ENCODE results near the gene SLC2A9. TPM values are rescaled to one million over a fixed set of nuclear protein-coding genes. Genes with fewer than 3 reads are reported as not detected.

The SLC2A9 gene
- total and polyA plus RNA-seq, 2 of the 4 experiments (the other 2 are of a cell fraction), result 0.72 to 2.1 TPM

DNA sequence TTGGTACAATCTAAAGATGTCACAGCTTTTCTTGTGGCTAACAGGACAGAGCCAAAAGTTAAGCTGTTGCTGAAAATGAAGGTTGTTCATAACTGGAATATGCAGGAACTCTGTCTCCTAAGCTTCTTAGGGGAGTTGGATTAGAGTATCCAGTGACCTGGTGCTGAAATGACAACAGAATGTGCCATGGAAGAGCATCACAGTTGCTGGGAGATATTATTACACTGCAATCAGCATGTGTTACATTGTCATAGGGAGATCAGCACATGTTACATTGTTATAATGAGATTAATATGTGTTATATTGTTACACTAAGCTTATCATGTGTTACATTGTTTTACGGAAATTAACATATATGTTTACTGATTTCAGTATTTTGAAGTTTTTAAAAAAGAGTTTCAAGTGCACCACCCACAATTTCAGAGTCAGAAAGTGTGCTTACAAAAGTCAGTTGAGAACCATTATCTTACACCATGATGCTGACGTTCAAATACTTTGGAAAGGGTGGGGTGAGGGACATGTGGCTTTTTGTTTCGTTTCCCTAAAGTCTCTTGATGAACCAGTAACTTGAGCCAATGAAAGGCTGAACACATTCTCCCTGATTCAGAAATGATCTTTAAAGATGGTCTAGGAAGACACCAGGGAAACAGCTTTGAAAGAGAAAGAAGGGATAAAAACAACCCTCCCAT lies 126.5 kb downstream of the SLC2A9 start:
- H3K14ac ChIP-seq (replicated peaks; ENCODE audit: low read depth, low read length), result no peak overlapping the region
- H3K23ac ChIP-seq (ENCODE audit: low read depth, low read length), result no peak overlapping the region
- no peak for DNase-seq
- in situ Hi-C loops (cut with MboI; ENCODE audit: low sequenced_read_pairs) (no loop called here), intact Hi-C loops (cut with micrococcal nuclease) (loop anchor here (10.0 kb wide), 1 partner anchor 130 kb away; no protein-coding TSS in a partner anchor), dilution Hi-C loops (cut with HindIII; ENCODE audit: low sequenced_read_pairs, unreplicated experiment) (no loop called here)
- no peaks in the 10 kb centered on the region for H4K20me1 ChIP-seq (ENCODE audit: insufficient read depth, low read length)
- no peak overlapping the region for H2BK15ac ChIP-seq (ENCODE audit: low read depth, low read length)
- WGBS, 2 experiments (ENCODE audit: extremely low coverage in 2 of 2, insufficient read length in 1 of 2), result no CpG with 5 or more reads among the region's 3 CpGs
- no peak overlapping the region for H4K8ac ChIP-seq (ENCODE audit: low read depth in 2 of 2, low read length in 2 of 2)
- no peak overlapping the region for H4K91ac ChIP-seq (ENCODE audit: insufficient read depth, low read depth, low read length)
- H2AK9ac ChIP-seq (replicated peaks; ENCODE audit: low read depth, low read length, poor library complexity), result no peak overlapping the region
- H3K79me1 ChIP-seq (ENCODE audit: low read depth in 1 of 2, low read length in 2 of 2), result no peaks in the 10 kb centered on the region
- ChIA-PET POLR2A (ENCODE audit: unreplicated experiment) (no interaction called here), CTCF (no interaction called here)
- H3K56ac ChIP-seq (ENCODE audit: extremely low read depth, insufficient read depth, low read length), result no peak overlapping the region
- no peak overlapping the region for H3K4ac ChIP-seq (ENCODE audit: low read depth, low read length)
- H3K9me1 ChIP-seq (ENCODE audit: insufficient read depth, low read length), result no peaks in the 10 kb centered on the region
- no peak overlapping the region for H2AFZ ChIP-seq (replicated peaks; ENCODE audit: low read length, poor library complexity)
- no peaks in the 10 kb centered on the region for H3K4me1 ChIP-seq (ENCODE audit: control insufficient read depth, insufficient read depth, low read length)
- H3K36me3 ChIP-seq (ENCODE audit: control insufficient read depth, insufficient read depth, low read length), result no peaks in the 10 kb centered on the region
- H2BK20ac ChIP-seq (ENCODE audit: low read depth, low read length), result no peak overlapping the region
- H2BK5ac ChIP-seq (ENCODE audit: low read depth, low read length, poor library complexity, severe bottlenecking), result no peak overlapping the region
- H3K4me2 ChIP-seq (ENCODE audit: low read depth, low read length), result no peak overlapping the region
- ATAC-seq (ENCODE audit: low read depth), result no peak
- no peak overlapping the region for H2AK5ac ChIP-seq (ENCODE audit: low read depth, low read length)
- no peak overlapping the region for H3K4me3 ChIP-seq (ENCODE audit: insufficient read depth, low read depth, low read length)
- no peak overlapping the region for H3K18ac ChIP-seq (ENCODE audit: low read depth, low read length)
- BruUV-seq (replicated peaks), result no TSS peak
- no peaks in the 10 kb centered on the region for H3K9me3 ChIP-seq (ENCODE audit: control insufficient read depth, insufficient read depth, low read length)
- H3K27me3 ChIP-seq (ENCODE audit: control insufficient read depth, insufficient read depth, low read length), result no peaks in the 10 kb centered on the region; the same call in 1 of the 2 replicates
- no peak overlapping the region for H2BK120ac ChIP-seq (ENCODE audit: low read depth, low read length)
- no peak overlapping the region for H4K5ac ChIP-seq (ENCODE audit: low read depth, low read length)
- TF ChIP-seq RAD21 (IDR thresholded peaks at IDR 0.05; ENCODE audit: low read length), result no peak
- no peak for TF ChIP-seq USF2 (IDR thresholded peaks at IDR 0.05; ENCODE audit: low read depth, low read length)
- no peak for TF ChIP-seq MAFK (IDR thresholded peaks at IDR 0.05; ENCODE audit: low read depth, low read length)
- no peak for TF ChIP-seq BHLHE40 (IDR thresholded peaks at IDR 0.05; ENCODE audit: low read depth, low read length)
- TF ChIP-seq POLR2A (IDR thresholded peaks at IDR 0.05; ENCODE audit: low read depth, low read length), result no peak
- no peak for TF ChIP-seq RCOR1 (IDR thresholded peaks at IDR 0.05; ENCODE audit: insufficient replicate concordance, low read length)
- TF ChIP-seq SMC3 (IDR thresholded peaks at IDR 0.05; ENCODE audit: low read depth, low read length), result no peak
- no peak for TF ChIP-seq RFX5 (IDR thresholded peaks at IDR 0.05; ENCODE audit: low read depth, low read length)
- TF ChIP-seq, protein P1, sequence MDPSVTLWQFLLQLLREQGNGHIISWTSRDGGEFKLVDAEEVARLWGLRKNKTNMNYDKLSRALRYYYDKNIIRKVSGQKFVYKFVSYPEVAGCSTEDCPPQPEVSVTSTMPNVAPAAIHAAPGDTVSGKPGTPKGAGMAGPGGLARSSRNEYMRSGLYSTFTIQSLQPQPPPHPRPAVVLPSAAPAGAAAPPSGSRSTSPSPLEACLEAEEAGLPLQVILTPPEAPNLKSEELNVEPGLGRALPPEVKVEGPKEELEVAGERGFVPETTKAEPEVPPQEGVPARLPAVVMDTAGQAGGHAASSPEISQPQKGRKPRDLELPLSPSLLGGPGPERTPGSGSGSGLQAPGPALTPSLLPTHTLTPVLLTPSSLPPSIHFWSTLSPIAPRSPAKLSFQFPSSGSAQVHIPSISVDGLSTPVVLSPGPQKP (IDR thresholded peaks at IDR 0.05; ENCODE audit: borderline replicate concordance, low read depth, low read length), result no peak
- TF ChIP-seq FOS (IDR thresholded peaks at IDR 0.05; ENCODE audit: low read depth, low read length), result no peak
- no peak for TF ChIP-seq NFE2L2 (IDR thresholded peaks at IDR 0.05; ENCODE audit: low read depth, low read length)
- TF ChIP-seq CEBPB (IDR thresholded peaks at IDR 0.05; ENCODE audit: low read depth, low read length), result no peak
- TF ChIP-seq MXI1 (IDR thresholded peaks at IDR 0.05; ENCODE audit: borderline replicate concordance, low read depth, low read length), result no peak
- TF ChIP-seq CHD1 (IDR thresholded peaks at IDR 0.05; ENCODE audit: low read depth, low read length), result no peak
- TF ChIP-seq, protein P2, sequence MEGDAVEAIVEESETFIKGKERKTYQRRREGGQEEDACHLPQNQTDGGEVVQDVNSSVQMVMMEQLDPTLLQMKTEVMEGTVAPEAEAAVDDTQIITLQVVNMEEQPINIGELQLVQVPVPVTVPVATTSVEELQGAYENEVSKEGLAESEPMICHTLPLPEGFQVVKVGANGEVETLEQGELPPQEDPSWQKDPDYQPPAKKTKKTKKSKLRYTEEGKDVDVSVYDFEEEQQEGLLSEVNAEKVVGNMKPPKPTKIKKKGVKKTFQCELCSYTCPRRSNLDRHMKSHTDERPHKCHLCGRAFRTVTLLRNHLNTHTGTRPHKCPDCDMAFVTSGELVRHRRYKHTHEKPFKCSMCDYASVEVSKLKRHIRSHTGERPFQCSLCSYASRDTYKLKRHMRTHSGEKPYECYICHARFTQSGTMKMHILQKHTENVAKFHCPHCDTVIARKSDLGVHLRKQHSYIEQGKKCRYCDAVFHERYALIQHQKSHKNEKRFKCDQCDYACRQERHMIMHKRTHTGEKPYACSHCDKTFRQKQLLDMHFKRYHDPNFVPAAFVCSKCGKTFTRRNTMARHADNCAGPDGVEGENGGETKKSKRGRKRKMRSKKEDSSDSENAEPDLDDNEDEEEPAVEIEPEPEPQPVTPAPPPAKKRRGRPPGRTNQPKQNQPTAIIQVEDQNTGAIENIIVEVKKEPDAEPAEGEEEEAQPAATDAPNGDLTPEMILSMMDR (conservative IDR thresholded peaks at IDR 0.05; ENCODE audit: low read depth, low read length), result no peak
- TF ChIP-seq MAZ (IDR thresholded peaks at IDR 0.05; ENCODE audit: borderline replicate concordance, low read depth, low read length), result no peak
- H3K9ac ChIP-seq (ENCODE audit: low read depth, low read length), result no peak overlapping the region
- H3K27ac ChIP-seq (ENCODE audit: insufficient read depth, low read length), result no peak overlapping the region
